DMS153 treated with DMSO at 0.1 percent for 48 hours (cell line): ENCODE data around the gene TUBB2A.
"Not testable (repeated sequence)": the region's sequence is repeated elsewhere in the genome, so short reads cannot be mapped to it uniquely, and the experiment has no call there.

Experiments
- DNase-seq: peaks from one replicate; lab custom pipeline; 2025; ENCODE audit not compliant: unreplicated experiment; lab: John Stamatoyannopoulos, UW

TUBB2A gene

DNA sequence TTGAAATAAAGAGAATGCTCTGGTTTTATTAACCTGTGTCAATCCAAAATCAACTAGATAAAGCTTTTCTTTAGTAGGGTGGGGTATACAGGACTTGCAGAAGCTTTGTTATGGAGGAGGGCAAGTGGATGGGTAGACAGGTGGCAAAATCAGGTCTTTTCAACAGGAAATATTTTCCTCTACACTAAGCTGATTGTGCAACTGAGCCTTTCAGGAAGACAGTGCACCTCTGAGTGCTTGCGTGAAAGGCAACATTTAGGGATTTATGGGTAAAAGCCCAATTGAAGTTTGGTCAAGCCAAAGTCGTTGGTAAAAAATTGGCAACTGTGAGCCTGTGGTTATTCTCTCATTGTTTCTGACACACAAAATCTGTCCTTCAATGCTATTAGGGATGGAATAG is 23.8 kb upstream of the TUBB2A start:
- DNase-seq: no peak

DNA sequence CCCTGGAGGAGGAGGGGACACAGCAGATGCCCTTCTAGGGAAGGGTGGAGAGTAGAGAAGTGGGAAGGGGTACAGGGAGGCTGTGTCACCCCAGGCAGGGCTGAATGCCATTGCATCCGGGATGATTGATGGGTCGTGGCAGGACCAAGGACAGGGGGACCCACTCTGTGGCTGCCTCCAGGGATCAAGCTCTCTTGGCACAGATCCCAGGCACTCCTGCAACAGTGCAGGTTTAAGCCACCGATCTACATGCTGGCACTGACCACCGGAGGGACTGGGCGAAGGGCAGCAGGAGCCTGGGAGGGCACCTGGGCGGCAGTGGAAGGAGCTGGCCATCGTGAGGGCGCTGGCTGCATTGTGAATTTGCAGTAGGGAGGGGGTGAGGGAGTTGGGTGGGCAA is 22.6 kb upstream of the TUBB2A start:
- not testable (repeated sequence) for DNase-seq

DNA sequence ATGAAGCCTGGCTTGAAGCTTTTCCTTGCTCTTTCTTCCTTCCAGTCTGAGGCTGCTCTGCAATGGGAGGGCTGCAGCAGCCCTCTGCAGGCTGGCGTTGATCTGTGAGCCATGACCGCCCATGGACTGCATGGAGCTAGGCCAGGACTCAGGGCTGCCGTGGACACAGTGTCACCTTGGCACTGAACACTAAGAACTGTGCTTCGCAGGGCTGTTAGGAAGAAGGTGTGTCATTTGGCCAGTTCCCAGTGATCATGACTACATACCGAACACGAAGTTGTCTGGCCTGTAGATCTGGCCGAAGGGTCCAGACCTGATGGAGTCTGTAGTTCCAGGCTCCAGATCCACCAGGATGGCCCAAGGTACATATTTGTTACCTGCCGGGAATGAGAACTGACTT is 21.3 kb upstream of the TUBB2A start:
- DNase-seq: not testable (repeated sequence)

DNA sequence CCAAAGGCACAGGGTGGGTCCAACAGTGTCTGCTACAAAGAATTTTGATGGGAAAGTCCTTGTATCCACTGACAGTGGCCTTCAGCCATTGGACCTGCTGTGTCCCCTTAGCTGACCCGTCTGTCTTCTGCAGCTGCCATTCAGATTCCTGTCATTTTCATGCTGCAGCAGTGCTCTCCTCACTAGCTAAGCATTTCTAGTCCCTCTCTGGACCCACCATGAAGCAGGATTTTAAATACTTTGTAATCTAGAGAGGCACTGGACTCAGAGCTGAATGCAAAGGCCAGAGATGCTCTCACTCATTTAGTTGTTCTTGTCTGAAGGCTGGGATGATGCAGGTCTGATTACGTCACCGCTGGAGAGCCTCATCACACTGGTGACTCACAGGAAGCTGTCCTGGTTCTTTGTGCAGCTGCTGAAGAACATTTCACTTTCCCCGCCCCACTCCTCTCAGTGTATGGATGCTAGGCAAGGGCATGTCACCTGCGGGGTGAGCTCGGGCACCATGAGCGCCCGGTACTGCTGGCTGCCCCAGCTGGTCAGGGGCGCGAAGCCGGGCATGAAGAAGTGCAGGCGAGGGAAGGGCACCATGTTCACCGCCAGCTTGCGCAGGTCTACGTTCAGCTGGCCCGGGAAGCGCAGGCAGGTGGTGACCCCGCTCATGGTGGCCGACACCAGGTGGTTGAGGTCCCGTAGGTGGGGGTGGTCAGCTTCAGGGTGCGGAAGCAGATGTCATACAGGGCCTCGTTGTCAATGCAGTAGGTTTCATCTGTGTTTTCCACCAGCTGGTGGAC is 19.4 kb upstream of the TUBB2A start:
- DNase-seq: no peak

DNA sequence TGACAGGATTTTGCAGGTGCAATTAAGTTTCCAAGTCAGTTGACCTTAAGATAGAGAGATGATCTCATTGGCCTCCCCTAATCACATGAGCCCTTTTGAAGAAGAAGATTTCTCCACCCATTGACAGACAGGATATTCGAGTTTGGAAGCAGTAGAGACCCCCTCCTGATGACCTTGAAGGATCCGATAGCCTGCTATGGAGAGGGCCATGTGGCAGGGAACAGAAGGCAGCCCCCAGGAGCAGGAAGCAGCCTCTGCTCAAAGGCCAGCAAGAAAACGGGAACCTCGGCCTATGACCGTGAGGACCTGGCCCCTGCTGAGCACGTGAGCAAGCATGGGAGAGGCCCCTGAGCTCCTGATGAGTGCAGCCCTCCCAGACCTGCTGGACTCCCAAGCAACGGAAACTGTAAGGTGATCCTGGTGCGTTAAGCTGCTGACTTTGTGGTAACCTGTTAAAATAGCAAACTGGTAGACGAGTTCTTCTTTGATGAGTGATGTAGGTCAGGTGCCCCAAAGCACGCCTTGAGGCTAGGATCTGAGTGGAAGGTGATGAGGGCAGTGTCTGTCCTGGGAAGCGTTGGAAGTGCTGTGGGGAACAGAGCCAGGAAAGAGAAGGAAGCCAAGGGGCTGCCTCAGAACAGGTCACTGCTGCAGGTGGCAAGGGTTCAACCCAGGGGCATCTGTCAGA is 18.5 kb upstream of the TUBB2A start:
- no peak for DNase-seq

DNA sequence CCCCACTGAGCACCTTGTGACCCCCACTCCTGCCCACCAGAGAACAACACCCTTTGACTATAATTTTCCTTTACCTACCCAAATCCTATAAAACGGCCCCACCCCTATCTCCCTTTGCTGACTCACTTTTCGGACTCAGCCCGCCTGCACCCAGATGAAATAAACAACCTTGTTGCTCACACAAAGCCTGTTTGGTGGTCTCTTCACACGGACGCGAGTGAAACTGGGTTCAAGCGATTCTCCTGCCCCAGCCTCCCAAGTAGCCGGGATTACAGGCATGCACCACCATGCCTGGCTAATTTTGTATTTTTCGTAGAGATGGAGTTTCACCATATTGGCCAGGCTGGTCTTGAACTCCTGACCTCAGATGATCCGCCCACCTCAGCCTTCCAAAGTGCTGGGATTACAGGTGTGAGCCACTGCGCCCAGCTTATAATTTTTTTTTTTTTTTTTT is 16.3 kb upstream of the TUBB2A start:
- not testable (repeated sequence) for DNase-seq

DNA sequence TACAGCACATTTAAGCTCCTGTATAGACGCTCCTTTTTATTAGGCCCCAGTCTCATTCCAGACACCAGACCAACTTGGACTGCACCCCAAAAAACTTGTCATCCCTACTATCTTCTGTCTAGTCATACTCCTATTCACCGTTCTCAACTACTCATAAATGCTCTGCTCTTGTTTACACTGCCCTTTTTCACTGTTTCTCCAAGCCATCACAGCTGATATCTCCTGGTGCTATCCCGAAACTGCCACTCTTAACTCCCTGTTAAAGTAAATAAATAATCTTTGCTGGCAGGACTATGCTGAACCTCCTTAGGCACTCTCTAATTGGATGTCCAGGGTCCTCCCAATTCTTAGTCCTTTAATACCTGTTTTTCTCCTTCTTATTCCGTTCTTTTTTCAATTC is 15.4 kb upstream of the TUBB2A start:
- not testable (repeated sequence) for DNase-seq

DNA sequence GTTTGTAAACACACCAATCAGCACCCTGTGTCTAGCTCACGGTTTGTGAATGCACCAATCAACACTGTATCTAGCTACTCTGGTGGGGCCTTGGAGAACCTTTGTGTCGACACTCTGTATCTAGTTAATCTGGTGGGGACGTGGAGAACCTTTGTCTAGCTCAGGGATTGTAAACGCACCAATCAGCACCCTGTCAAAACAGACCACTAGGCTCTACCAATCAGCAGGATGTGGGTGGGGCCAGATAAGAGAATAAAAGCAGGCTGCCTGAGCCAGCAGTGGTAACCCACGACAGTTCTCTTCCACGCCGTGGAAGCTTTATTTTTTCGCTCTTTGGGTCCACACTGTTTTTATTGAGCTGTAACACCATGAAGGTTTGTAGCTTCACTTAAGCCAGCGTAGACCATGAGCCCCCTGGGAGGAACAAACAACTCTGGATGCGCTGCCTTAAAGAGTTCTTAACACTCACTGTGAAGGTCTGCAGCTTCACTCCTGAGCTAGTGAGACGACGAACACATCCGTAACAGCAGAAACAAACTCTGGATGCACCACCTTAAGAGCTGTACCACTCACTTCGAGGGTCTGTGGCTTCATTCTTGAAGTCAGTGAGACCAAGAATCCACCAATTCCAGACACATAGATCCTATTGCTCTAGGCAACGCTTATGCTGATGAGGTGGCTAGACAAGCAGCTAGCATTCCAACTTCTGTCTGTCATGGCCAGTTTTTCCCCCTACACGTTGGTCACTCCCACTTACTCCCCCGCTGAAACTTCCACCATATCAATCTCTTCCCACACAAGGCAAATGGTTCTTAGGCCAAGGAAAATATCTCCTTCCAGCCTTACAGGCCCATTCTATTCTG is 14.2 kb upstream of the TUBB2A start:
- DNase-seq: not testable (repeated sequence)

DNA sequence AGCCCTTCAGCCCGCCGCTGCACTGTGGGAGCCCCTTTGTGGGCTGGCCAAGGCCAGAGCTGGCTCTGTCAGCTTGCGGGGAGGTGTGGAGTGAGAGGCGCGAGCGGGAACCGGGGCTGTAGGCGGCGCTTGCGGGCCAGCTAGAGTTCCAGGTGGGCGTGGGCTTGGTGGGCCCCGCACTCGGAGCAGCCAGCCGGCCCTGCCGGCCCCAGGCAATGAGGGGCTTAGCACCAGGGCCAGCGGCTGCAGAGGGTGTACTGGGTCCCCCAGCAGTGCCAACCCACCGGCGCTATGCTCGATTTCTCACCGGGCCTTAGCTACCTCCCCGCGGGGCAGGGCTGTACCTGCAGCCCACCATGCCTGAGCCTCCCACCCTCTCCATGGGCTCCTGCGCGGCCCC is 13.3 kb upstream of the TUBB2A start:
- not testable (repeated sequence) for DNase-seq

DNA sequence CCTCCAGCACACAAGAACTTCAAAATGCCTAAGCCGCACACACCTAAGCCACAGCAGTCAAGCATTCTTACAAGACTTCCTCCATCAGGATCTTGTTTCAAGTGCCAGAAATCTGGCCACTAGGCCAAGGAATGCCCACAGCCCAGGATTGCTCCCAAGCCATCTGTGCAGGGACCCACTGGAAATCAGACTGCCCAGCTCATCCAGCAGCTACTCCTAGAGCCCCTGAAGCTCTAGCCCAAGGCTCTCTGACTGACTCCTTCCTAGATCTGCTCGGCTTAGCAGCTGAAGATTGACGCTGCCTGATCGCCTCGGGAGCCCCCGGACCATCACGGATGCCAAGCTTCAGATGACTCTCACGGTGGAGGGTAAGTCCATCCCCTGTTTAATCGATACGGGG is 10.7 kb upstream of the TUBB2A start:
- DNase-seq: not testable (repeated sequence)

DNA sequence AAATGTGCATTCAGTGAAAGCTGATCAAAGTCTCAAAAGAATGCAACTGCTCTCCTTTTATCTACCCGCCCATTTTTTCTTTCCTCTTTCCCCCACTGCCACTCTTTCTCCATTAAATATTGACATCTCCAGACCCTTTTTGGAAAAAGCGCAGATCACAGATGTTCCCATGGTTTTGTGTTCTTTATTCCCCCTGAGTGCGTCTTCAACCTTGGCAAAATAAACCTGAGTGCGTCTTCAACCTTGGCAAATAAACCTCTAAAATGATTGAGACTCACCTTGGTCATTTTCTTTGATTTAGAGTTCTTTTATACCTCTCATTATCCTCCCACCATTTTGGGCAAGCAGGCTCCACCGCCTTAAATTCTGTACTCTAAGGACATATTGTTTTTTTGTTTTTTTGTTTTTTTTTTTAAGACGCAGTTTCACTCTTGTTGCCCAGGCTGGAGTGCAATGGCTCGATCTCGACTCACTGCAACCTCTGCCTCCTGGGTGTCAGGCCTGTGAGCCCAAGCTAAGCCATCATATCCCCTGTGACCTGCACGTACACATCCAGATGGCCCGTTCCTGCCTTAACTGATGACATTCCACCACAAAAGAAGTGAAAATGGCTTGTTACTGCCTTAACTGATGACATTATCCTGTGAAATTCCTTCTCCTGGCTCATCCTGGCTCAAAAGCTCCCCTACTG is 9.3 kb upstream of the TUBB2A start:
- DNase-seq: not testable (repeated sequence)

DNA sequence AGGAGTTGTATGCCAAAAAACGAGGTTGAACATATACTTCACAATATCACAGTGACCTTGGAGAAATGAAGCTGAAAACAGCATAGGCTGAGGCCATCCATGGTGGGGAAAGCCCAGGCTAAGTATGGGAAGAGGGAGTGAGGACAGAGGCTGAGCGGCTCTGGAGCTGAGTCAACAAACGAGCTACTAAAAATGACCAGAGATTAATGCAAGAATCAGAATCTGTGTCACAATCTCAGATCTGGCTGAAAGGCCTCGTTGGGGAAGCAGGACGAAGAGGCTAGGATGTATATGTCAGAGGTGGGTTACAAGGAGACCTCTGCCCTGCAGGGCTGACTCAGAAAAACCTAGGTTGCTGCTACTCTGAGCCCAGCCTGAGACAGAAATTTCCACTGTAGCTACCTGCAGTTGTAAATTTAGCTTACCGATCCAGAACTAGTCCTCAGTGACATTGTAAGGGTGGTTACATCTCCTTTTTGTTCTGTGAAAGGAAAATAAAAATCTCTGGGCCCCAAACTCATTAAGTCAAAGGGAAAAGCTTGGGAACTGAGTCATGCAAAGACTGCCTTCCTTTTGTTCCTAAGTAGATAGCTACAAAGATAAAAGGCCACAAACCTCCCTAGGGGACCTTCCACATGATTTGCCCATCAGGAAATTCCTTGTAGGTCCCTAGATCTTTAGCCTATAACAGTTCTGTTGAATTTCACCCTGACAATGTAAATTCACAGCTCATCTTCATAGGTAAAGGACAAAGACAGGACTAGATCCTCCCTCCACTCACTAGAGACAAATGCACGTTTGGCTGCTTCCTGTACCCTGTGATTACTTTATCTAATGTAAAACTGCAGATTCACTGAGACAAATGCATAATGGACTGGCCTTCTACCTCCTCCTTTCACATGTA is 8.5 kb upstream of the TUBB2A start:
- DNase-seq: no peak

DNA sequence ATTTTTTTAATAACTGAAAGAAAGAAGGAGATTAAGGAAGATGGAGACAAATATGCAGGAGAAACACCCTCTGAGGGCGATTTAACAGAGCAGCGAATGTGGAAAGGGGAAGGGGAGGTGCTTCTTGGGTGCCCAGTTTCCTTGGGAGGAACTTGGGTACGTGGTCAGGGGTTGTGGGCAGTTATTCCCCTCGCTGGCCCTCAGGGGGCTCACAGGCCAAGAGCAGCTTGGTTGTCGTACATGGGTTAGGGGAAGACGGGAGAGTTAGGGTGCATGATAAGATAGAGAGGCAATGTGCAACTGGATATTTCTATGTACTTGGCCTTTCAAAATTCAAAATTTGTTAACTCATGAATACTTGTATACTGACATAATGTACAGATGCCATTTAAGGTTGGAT is 7.0 kb upstream of the TUBB2A start:
- no peak for DNase-seq

DNA sequence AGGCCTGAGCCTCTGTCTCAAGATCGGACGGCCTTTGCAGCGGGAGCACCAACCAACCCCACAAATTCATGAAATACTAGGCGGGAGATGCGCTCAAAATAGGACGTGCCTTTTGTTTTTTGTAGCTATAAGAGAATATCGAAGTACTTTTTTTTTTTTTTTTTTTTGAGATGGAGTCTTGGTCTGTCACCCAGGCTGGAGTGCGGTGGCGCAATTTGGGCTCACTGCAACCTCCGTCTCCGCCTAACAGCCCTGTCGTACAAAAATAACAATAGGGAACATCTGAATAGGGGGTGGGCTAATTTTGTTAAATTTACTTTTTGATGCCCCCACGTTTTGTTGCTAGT is 5.9 kb upstream of the TUBB2A start:
- no peak for DNase-seq

DNA sequence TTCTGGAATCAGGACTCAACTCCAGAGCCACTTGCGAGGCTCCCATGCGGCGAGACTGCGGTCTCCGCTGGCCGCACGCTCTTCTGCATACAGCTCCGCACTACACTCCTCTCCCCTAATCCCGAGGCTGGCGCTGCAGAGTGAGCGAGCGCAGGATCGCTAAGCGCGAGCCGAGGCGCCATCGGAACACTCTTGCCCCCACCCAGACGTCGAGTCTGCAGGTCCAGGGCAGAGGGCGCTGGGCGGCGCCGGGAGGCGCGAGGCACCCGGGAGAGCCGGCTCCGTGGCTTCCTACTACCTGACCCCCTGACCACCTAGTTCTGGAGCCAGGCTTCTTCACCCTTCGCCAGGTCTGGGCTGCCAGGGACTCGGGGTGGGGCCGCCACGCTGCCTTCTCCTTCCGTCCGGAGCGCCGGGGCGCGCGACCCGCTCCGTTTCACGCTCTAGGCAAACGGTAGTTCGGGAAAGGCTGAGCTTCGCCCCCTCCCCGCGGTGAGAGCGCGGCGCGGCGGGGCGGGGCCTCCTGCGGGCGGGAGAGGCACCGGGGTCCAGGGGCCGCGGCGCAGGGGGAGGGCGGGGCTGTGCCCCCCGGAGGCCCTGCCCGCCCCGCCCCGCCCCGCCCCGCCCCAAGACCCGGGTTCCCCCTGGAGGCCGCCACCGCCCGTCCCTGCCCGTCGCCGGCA is 5.4 kb upstream of the TUBB2A start:
- peak; percentile 23 for DNase-seq

DNA sequence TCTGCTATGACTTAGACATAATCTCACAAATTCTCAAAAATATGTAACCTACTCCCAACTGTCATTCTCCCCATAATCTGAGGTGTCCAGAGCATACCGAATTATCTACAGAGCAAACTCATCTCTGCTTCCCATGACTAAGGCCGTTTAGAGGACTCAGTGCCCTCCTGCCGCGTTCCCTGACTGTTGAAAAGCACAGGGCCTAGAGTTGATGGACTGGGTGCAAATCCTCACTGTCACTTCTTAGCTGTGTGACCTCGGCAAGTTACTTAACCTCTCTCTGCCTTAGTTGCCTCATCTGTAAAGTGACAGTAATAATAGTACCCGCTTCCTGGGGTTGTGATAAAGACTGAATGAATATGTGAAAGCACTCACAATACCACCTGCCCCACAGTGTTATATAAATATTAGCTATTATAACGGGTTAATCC is 4.7 kb upstream of the TUBB2A start:
- DNase-seq: no peak

DNA sequence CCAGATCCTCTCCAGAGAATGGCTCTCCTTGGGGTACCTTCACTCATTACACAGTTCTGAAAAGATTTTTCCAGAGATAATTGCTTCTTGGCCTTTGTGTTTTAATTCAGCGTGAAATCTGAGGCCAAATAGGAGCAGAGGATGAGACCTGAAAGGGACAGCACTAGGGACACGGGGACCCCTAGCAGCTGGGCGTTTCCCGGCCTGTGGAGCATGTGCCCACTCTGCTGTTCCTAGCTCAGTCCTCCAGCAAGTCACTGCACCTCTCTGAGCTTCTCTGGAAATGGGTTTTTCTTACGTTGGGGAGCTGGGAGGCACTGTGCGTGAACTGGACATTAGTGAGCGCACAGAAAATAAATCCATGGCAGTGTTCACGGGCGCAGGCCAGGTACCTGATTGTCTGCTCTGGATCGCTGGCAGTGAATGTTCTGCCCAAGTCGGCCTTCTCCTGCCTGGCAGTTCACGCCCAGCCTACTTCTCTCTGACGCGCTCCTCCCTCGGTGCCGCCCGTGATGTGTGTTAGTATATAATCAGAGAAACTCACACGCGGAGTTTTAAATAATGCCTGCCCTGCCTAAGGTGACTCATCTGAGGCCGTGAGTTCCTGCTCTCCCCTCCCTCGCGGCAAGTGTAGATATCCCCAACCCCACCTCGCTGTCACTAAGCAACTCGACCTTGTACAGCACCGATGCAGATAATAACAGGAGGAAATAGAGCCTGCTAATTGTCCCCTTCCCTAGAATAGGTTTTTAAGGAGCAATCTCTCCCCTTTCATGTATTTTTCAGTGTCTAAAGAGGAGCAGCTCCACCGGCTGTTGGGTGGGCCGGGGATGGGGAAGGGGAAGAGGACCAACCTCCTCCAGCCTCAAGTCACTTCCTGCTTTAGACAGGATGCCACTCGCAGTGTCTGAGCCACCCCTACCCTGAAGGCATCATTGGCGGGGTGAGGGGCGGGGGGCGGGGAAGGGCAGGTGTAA is 2.7 kb upstream of the TUBB2A start:
- DNase-seq: peak; percentile 23
